Activated T-cell treated with anti-CD3 and anti-CD28 coated beads, Interleukin-2, amount 50 U/mL, for 24 hours (primary cell): ENCODE data around the gene TENT4B.

Experiments used
- DNase-seq: peaks from one replicate; pipeline ENCODE4 v3.0.0-alpha.2; 2020
- H3K27ac Mint-ChIP-seq: 2 replicates; pipeline ENCODE4 v1.8.0; 2020; ENCODE audit warnings: mild to moderate bottlenecking, mixed read lengths
- H3K27me3 Mint-ChIP-seq: 2 replicates; pipeline ENCODE4 v1.8.0; 2020; ENCODE audit warnings: mixed read lengths
- H3K36me3 Mint-ChIP-seq: 2 replicates; pipeline ENCODE4 v1.8.0; 2020; ENCODE audit warnings: low read depth, mixed read lengths
- H3K4me1 Mint-ChIP-seq: 2 replicates; pipeline ENCODE4 v1.8.0; 2020; ENCODE audit warnings: low read depth, mixed read lengths
- H3K4me3 Mint-ChIP-seq: 2 replicates; pipeline ENCODE4 v1.8.0; 2020; ENCODE audit warnings: mild to moderate bottlenecking, moderate library complexity, mixed read lengths
- H3K9me3 Mint-ChIP-seq: 2 replicates; pipeline ENCODE4 v1.8.0; 2020; ENCODE audit warnings: mixed read lengths

TENT4B gene

DNA sequence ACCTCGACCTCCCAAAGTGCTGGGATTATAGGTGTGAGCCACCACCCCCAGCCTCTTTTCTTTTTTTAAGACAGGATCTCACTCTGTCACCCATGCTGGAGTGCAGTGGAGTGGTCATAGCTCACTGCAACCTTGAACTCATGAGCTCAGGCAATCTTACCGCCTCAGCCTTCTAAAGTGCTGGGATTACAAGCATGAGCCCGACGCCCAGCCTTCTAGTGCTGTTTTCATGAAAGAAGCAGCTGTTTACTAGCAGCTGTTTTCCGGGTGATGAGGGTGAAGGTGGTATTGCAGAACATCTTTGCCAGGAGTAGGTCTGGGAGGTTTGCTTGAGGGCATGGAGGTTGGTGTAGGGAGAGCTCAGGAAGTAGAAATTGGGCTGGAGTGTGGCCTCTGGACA lies 115.2 kb downstream of the TENT4B start:
- peaks cover 87% of the 10 kb centered on the region for H3K4me1 Mint-ChIP-seq
- H3K27me3 Mint-ChIP-seq: no peaks in the 10 kb centered on the region
- peak overlapping the region; percentile 98 for H3K27ac Mint-ChIP-seq
- peaks cover 48% of the 10 kb centered on the region for H3K36me3 Mint-ChIP-seq
- DNase-seq: peak; percentile 32
- H3K9me3 Mint-ChIP-seq: peaks cover 3% of the 10 kb centered on the region
- peak overlapping the region; percentile 93 for H3K4me3 Mint-ChIP-seq

DNA sequence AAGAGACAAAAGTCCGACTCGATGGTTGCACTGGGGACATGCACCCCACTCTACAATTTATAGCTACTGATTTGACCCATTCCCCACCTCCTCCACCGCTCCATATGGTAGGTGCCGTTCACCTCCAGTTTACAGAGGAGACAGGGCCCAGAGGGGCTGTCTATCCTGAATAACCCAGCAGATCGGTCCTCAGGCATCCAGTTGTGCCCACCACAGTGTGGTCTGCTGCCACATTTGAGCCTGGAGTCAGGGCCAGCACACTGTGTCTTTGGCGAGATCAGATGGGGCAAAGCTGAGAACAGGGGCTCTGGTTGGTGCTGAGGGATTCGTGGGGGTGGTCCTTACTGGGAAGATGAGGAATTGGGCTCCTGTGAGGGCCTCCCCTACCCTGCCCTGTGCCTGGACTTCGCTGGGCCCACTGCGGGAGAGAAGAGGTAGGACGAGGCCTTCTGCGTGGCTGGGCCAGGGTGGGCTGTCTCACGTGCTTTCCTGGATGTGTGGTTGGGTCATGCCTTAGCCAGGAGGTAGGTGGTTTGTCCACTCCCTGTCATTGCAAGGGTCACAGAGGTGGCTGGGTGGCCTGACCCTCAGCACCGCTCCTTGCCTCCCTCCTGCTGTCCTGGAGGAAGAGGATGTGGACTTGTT lies 116.1 kb downstream of the TENT4B start:
- Mint-ChIP-seq H3K27me3 (no peaks in the 10 kb centered on the region), H3K4me1 (peaks cover 87% of the 10 kb centered on the region), H3K27ac (peak overlapping the region; percentile 98), H3K36me3 (peaks cover 54% of the 10 kb centered on the region), H3K4me3 (peak overlapping the region; percentile 93), H3K9me3 (peaks cover 3% of the 10 kb centered on the region)
- peak; percentile 34 for DNase-seq

DNA sequence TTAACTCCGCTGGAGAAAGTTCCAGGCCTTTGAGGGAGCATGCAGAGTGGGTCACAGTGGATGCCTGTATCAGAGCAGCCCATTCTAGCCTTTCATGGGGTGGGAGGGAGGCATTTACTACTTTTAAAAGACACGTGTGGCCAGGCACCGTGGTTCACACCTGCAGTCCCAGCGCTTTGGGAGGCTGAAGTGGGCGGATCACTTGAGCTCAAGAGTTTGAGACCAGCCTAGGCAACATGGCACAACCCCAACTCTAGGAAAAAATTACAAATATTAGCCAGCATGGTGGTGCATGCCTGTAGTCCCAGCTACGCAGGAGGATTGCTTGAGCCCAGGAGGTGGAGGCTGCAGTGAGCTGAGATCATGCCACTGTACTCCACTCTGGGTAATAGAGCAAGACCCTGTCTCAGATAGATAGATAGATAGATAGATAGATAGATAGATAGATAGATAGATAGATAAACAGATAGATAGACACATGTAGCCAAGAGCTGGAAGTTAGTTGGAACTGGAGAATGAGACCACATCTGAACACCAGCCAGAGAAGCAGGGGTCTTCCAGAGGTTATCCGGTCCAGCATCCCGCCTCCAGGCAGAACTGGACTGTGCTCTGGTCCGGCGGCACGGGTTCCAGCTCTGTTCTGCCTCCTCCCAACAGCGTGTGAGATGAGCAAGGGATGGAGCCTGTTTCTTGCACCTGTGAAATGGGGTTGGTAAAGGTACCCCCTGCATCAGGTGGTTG lies 116.8 kb downstream of the TENT4B start:
- Mint-ChIP-seq H3K9me3 (no peaks in the 10 kb centered on the region), H3K36me3 (peaks cover 59% of the 10 kb centered on the region), H3K27ac (peak overlapping the region; percentile 98), H3K4me1 (peaks cover 86% of the 10 kb centered on the region), H3K4me3 (peak overlapping the region; percentile 93), H3K27me3 (no peaks in the 10 kb centered on the region)
- peak; percentile 28 for DNase-seq

DNA sequence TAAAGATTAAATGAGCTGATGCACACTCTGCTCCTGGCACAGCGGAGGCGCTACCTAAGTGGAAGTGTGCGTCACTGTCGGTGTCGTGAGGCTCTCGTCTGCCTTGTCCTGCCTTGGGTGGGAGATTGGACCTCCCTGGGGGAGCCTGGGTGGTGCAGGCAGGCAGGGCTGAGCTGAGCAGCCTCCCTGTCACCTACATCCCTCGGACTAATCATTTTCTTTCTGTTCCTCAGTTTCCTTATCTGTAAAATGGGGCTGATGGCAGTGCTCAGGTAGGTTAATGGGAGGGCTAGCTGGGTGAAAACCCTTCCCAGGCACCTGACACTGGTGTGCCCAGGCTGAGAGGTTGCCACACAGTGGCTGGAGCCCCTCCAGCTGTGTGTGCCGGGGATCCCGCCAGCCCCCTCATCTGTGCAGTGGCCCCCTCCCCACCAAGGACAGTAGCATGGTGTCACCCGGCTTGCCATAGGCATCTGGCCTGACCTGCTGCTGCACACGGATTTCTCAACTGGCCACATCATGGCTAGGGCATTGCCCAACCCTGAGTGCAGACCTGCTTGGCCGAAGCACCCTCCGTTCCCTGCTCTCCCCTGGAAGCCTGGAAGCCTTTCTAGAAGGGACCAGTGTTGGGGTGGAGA lies 117.5 kb downstream of the TENT4B start:
- Mint-ChIP-seq H3K4me3 (no peak overlapping the region), H3K36me3 (peaks cover 63% of the 10 kb centered on the region), H3K27me3 (no peaks in the 10 kb centered on the region), H3K9me3 (no peaks in the 10 kb centered on the region), H3K4me1 (peaks cover 86% of the 10 kb centered on the region), H3K27ac (peak overlapping the region; percentile 98)
- DNase-seq: peak; percentile 27

DNA sequence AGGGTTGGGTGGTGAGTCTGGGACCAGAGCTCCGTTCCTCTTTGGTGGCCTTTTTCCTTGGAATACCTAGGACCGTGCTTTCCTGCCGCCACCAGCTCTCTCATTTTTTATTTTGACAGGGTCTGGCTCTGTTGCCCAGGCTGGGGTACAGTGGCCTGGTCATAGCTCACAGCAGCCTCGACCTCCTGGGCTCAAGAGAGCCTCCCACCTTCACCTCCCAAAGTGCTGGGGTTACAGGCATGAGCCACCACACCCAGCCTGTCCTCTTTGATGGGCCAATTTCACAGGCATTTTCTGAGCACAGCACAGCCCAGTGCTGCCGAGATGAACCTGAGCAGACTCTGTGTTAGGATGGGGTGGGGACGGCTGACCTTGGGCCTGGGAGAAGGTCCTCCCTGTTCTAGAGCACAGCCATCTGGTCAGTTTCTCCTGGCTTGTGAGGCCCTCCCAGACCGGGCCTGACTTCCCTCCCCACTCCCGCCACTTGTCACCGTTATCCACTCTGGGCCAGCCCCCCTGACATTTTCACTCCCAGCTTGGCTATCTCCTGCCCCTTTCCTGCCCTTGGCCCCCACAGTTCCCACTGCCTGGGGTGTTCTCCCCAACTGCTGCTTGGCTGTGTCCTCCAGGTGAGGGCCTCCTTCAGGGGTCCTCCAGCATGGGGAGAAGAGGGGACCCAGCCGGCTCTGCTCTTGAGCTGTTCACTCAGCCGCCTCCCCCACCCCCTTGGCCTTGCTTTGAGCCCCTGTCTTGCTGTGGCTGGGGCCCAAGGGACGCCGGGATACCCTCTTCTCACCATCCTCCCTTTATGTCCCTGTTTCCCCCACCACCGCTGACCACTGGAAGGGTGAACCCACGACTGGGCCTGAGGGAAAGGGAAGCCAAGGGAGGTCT lies 118.3 kb downstream of the TENT4B start:
- Mint-ChIP-seq H3K27ac (peak overlapping the region; percentile 98), H3K4me3 (no peak overlapping the region), H3K36me3 (peaks cover 68% of the 10 kb centered on the region), H3K4me1 (peaks cover 87% of the 10 kb centered on the region), H3K9me3 (no peaks in the 10 kb centered on the region), H3K27me3 (no peaks in the 10 kb centered on the region)
- no peak for DNase-seq

DNA sequence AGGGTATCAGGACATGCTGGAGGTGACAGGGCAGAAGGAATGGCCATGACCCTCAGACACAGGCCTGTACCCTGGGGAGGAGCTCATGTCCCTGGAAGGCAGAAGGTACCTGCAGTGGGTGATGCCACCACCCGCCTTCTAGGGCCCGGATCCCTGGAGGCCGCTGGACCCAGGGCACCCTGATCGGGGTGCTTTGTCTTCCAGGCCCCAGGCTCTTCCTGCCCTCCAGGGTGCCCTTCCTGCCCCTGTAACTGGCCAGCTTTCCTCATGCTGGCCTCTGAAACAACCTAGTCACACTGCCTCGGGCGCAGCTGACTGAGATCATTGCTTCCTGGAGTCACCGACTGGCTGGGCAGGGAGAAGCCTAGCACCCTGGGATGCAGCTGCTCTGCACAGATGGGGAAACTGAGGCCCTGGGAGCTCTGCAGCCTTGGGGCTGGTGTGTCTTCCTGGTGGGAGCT lies 119.0 kb downstream of the TENT4B start:
- H3K27me3 Mint-ChIP-seq: no peaks in the 10 kb centered on the region

DNA sequence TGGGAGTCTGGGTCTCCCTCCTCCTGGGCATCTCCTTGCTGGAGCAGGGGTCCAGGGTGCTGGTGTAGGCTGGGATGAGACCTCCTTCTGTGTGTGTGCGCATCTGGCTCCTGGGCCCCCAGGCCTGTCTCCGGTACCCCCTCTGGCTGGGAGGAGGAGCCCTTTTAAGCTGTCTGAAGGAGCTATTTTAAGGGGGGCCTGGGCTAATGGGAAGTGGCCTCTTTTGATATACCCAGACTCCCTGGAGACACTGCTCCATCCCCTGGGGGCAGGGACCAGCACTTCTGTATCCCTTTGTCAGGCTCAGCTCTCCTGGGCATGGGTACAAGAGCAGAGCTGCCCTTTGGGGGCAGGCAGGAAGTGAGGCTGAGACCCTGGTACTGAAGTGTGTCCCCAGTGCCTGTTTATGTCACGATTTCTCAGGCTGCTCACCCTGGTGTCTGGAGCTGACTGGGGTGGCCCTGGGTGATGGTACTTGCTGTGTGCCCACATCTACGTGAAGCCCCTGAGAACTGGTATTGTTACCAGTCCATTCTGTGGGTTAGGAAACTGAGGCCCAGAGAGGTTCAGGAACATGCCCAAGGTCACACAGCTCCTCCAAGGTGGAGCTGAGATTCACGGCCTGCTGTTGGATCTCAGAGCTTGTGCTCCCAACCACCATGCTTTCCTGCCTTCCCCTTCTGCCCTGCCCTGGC lies 119.7 kb downstream of the TENT4B start:
- Mint-ChIP-seq H3K27me3 (no peaks in the 10 kb centered on the region), H3K9me3 (no peaks in the 10 kb centered on the region), H3K4me3 (peak overlapping the region; percentile 89), H3K27ac (peak overlapping the region; percentile 98), H3K36me3 (peaks cover 65% of the 10 kb centered on the region), H3K4me1 (peaks cover 95% of the 10 kb centered on the region)
- DNase-seq: no peak

More for the DNA sequence above, 119.0 kb downstream of the TENT4B start:
- no peak for DNase-seq
- Mint-ChIP-seq H3K4me1 (peaks cover 94% of the 10 kb centered on the region), H3K4me3 (no peak overlapping the region), H3K9me3 (no peaks in the 10 kb centered on the region), H3K36me3 (peaks cover 68% of the 10 kb centered on the region), H3K27ac (peak overlapping the region; percentile 98)

DNA sequence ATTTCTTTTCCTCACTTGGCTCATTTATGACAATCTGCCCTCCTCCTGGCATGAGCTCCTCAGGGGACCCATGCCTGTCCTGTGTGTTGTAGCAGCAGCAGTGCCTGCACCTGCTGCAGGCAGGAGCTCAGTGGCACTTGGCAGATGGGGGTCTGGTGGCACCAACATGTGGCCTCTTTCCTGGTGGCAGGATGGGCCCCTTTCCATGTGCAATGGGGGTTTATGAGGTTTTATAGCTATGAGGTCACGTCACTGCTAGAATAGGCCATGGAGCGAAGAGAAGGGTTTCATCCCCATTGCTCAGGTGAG lies 120.2 kb downstream of the TENT4B start:
- Mint-ChIP-seq H3K27me3 (no peaks in the 10 kb centered on the region), H3K27ac (peak overlapping the region; percentile 98), H3K9me3 (peaks cover 1% of the 10 kb centered on the region), H3K4me1 (peaks cover 98% of the 10 kb centered on the region), H3K36me3 (peaks cover 69% of the 10 kb centered on the region), H3K4me3 (peak overlapping the region; percentile 89)
- DNase-seq: no peak

DNA sequence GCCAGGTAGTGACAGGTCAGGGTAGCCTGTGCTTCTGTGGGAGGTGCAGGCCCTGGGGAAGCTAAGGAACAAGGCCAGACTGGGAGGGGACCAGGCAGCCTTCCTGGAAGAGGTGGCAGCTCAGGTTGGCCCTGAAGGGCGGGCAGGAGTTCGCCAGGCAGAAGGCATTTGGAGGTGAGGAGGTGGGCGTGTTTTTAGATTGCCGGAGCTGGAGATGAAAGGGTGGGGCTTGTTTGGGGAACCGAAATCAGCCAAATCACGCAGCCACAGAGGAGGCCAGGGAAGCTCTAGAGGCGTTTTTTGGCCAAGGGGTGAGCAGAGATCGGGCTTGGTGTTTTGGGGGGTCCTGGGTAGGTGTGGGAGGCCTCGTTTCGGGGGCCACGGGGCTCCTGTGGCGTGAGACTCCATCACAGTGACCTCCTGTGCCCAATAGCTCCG lies 120.8 kb downstream of the TENT4B start:
- peak; percentile 65 for DNase-seq
- Mint-ChIP-seq H3K9me3 (peaks cover 2% of the 10 kb centered on the region), H3K4me3 (peak overlapping the region; percentile 89), H3K27ac (peak overlapping the region; percentile 98), H3K36me3 (peaks cover 73% of the 10 kb centered on the region), H3K4me1 (peaks cover 98% of the 10 kb centered on the region), H3K27me3 (no peaks in the 10 kb centered on the region)

DNA sequence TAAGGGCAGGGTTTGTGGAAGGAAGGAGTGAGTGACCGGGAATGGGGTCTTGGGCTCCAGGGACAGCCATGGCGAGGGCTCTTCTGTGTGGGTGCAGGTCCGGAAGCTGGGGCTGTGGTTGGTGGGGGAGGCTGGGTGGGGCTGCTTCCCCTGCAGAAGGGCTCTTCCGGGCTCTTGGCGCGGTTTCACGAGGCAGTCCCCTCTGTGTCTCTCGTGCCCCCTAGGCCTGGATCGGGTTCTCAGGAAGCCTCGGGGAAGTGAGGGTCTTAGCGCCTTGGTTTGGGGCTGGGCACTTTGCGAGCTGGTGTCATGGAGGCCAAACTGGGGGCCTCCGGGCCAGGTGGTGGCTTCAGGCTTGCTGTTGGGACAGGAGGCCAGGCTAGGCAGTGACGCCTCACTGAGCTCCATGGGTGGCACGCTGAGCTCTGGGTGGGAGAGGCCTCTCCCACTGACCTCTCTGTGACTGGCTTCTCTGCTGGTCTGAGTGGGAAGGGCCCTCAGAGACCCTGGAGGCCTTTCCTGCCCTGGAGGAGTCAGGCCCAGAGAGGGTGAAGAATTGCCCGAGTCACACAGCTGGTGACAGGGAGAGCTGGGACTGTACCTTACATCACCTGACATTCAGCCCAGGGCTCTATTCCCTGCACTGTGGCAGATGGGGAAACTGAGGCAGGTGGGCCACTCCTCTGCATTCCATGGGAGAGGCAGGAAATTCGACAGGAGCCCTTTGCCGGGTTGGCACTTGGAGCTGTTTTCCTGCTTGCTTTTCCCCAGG lies 121.4 kb downstream of the TENT4B start:
- peaks cover 2% of the 10 kb centered on the region for H3K9me3 Mint-ChIP-seq
- H3K4me1 Mint-ChIP-seq: peaks cover 98% of the 10 kb centered on the region
- H3K27ac Mint-ChIP-seq: peak overlapping the region; percentile 98
- peaks cover 73% of the 10 kb centered on the region for H3K36me3 Mint-ChIP-seq
- peak overlapping the region; percentile 89 for H3K4me3 Mint-ChIP-seq
- H3K27me3 Mint-ChIP-seq: no peaks in the 10 kb centered on the region
- DNase-seq: peak; percentile 75

DNA sequence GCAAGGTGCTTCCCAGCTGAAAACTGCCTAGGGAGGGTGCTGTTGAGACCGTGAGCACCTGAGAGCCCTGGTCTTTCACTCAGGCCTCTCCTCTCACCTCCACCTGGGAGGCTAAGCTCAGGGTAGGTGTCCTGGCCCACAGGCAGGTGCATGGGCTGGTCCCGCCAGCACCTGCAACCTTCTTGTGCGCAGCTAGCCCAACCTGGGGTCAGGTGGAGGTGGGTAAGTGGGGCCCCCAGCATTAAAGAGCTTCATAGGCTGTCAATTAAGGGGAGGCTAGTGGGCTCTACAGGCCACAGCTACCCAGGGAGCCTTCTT lies 122.0 kb downstream of the TENT4B start:
- peaks cover 77% of the 10 kb centered on the region for H3K36me3 Mint-ChIP-seq
- H3K4me3 Mint-ChIP-seq: peak overlapping the region; percentile 89
- no peak for DNase-seq
- H3K4me1 Mint-ChIP-seq: peaks cover 98% of the 10 kb centered on the region
- H3K27ac Mint-ChIP-seq: peak overlapping the region; percentile 98
- peaks cover 2% of the 10 kb centered on the region for H3K9me3 Mint-ChIP-seq
- no peaks in the 10 kb centered on the region for H3K27me3 Mint-ChIP-seq

DNA sequence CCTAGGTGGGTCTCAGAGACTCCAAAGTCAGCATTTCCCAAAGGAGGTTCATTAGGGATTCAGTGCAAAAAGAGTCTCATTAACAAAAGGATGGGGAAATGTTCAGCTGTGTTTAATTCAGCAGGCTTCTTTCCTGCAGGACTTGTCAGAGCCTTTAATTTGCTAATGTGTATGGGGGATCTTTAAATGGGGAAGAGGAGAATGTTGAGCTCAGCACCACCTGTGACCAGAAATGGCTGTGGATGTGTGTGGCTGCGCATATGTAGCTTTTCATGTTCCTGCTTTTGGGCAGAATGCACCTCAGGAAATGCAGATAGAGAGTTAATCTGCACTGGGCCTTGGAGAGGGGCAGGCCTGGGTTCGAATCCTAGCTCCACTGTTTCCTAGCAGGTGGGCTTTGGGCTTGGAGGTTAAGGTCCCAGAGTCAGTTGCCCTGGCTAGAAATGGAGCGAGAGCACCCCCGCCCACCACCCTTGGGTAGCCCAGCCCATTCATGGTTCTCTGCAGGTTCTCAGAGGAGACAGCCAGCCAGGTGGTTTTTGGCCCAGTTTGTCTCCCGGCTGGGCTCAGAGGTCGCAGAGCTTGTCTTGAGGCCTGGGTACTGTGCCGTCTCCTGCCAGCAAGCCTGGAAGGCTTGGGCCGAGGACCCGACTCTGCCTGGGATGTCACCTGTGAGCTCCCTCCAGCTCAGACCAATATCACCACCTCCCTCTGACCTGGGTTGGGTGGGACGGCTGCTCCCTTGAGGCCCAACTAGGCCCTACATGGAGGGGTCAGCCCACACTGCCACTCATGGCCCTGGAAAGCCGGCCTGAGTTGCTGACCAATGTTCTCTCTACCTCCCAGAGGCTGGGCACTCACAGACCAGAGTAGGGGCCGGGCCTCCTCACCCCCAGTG lies 122.6 kb downstream of the TENT4B start:
- Mint-ChIP-seq H3K27ac (peak overlapping the region; percentile 98), H3K36me3 (peaks cover 75% of the 10 kb centered on the region)

DNA sequence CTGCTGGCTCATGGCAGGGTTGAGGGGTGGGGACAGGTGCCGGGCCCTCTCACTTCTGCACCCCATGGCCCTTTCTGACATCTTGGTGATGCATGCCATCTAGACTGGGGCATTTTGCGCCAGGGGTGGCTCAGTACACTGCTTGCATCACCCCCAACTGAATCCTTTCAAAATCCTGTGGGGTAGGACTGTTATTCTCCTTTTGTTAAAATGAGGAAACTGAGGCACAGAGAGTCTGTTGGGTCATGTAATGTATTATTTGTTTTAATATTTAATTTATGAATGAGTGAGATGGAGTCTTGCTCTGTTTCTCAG lies 123.2 kb downstream of the TENT4B start:
- H3K4me3 Mint-ChIP-seq: peak overlapping the region; percentile 6
- H3K36me3 Mint-ChIP-seq: peaks cover 69% of the 10 kb centered on the region
- H3K4me1 Mint-ChIP-seq: peaks cover 98% of the 10 kb centered on the region
- H3K27ac Mint-ChIP-seq: peak overlapping the region; percentile 98
- H3K9me3 Mint-ChIP-seq: peaks cover 2% of the 10 kb centered on the region
- H3K27me3 Mint-ChIP-seq: no peaks in the 10 kb centered on the region
- DNase-seq: no peak

More for the DNA sequence above, 122.6 kb downstream of the TENT4B start:
- DNase-seq: no peak
- peaks cover 98% of the 10 kb centered on the region for H3K4me1 Mint-ChIP-seq
- H3K27me3 Mint-ChIP-seq: no peaks in the 10 kb centered on the region
- H3K9me3 Mint-ChIP-seq: peaks cover 2% of the 10 kb centered on the region
- H3K4me3 Mint-ChIP-seq: peak overlapping the region; percentile 89
